AG20443 (cell line): Measurements from ENCODE around the gene JAKMIP1.
"Not testable (repeated sequence)": the region's sequence is repeated elsewhere in the genome, so short reads cannot be mapped to it uniquely, and the experiment has no call there.

Experiments
- DNase-seq: peaks from one replicate; pipeline ENCODE4 v3.0.0; 2012; ENCODE audit warnings: low spot score, mixed read lengths

JAKMIP1 gene

DNA sequence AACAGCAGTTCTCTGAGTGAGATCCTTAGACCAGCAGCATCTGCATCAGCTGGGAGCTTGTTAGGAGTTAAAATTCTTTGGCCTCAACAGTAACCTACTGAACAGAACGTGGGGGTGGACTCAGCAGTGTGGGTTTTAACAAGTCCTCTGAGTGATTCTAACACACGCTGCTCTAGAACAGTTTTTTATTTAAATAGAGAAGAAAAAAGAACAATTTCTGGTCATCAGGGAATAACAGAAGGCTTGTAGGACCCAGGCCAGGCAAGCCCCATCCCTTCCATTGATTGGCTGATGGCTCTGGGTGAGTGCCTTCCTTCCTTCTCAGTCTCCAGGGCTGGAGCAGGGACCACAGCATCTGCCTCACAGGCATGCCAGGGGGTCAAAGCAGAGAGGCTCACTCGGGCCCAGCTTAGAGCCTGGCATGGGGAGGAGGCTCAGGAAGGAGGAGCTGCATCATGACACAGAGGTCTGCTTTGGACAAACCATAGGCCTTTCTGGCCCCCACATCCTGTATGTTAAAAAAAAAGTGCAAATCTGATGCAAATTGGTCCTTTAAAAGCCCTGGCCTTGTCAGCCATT lies 56.7 kb downstream of the JAKMIP1 start:
- DNase-seq, result no peak

GRCh38 chr4:6142935-6143602 lies 57.3 kb downstream of the JAKMIP1 start:
- DNase-seq, result no peak

DNA sequence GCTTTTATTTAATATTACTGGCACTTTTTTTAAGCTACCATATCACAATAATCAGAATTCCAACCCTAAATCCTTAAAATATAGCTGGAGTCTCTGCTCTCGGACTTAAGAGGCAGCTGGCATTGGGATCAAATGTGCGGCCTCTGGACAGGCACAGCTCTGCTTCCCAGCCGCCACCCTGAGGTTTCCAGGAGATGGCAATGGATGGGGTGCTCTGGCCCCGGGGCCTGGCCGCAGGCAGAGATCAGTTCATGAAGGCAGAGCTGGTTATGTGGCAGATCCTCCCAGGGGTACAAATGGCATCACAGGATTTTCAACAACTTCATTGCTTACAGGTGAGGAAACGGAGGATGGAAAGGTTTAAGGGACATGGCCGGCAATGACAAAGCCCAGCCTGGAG lies 57.8 kb downstream of the JAKMIP1 start:
- no peak for DNase-seq

- no peak for DNase-seq
Measured at GRCh38 chr4:6141554-6141953, 58.8 kb downstream of the JAKMIP1 start.

DNA sequence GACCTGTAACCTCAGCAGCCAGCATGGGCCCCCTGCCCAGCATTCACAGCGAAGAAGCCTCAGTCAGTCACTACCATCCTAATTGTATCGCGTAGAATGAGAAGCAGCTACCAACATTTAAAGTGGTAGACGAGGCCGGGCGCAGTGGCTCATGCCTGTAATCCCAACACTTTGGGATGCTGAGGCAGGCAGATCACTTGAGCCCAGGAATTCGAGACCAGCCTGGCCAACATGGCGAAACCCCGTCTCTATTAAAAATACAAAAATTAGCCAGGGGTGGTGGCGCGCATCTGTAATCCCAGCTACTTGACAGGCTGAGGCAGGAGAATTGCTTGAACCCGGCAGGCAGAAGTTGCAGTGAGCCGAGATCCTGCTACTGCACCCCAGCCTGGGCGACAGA lies 59.3 kb downstream of the JAKMIP1 start:
- not testable (repeated sequence) for DNase-seq

DNA sequence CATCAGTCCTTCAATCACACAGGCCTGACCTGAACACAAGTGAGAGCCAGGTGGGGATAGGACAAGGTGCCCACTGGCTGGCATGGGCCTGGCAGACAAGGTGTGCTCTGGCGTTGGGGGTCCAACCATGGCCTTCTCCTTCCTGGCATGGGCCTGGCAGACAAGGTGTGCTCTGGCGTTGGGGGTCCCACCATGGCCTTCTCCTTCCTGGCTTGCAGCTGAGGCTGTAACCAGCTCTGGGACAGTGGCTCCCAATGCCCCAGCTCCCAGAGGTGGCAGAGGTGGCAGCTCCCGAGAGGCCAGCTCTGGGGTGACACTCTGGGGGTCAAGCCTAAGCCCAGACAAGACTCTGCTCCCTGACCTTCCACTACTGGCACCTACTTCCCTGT lies 62.6 kb downstream of the JAKMIP1 start:
- DNase-seq, result no peak

DNA sequence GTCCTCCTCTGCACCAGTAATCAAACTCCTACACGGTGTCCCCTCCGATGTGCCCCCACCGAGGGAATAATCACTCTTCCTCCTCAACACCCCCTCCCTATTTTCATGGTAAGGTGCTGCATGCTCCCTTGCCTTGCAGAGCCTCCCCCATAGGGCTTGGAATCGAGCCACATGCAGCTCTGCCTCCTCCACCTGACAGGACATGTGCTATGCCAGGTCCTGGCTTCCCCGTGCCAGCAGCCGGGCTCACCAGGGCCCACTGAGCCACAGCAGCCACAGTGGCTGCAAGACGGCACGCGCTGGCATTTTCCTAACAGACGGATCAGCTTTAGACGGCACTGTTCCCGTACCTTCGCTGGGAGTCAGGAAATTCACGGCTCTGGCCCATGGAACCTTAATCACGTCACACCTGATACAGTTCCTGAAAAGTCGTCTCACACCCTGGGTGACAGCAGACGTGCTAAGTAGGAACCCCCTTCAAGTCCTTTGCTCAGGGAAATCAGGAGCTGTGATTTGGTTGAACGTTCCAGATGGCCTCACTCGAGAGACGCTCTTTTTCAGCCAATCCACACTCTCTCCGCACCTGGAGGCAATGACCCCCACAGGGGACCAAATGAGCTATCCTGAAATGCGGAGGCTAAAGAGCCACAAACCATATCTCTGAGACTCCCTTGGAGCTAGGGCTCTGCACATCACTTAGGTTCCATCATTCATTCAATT lies 63.2 kb downstream of the JAKMIP1 start:
- no peak for DNase-seq

- no peak for DNase-seq
Measured at GRCh38 chr4:6134612-6135220, 65.6 kb downstream of the JAKMIP1 start.

DNA sequence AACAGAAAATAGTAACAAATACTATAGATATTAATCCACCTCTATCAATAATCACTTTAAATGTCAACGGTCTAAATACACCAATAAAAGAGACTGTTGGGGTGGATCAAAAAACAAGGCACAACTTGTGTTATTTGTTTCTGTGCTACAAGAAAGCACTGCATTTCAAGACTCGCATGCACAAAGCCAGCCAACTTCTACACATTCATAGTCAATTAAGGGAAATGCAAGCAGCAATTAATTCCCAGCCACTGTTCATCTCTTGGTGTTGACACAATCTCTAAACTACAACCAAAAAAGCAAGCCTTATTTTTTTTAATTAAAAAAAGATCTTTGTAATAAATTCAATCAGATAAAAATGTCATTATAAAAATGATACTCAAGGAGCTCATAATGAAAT lies 67.6 kb downstream of the JAKMIP1 start:
- no peak for DNase-seq

GRCh38 chr4:6128221-6128850 lies 72.0 kb downstream of the JAKMIP1 start:
- DNase-seq, result no peak

DNA sequence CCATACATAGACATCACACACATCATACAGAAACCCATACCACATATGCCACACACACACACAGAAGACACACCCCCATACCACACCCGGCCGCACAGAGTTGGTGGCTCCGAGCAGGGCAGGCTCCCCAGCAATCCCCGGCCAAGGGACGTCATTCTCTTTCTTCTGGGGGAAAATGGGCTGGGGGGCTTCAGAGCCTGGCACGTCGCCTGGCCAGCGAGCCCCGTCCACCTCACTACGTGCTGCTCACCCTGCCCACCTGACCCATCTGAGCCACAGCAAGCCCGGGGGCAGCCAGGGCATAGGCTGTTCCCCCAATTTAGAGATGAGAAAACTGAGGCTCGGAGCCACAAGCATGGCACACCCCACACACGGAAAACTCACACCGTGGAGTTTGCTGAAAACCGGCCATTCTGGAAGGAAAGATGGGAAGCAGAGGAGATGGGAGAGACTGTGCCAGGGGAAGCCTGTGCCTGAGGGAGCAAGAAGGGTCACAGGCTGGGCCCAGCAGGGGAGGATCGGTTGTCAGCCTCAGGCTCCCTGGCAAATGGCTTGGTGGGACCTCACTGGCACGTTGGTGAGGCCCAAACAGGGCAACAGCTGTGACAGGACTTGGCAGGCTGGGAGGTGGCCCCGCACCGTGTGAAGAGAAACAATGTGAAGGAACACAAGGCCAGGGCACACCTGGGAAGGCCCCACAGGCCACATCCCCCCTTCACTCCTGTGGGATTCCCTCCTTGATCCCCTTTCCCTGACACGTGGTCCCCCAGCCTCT lies 73.2 kb downstream of the JAKMIP1 start:
- DNase-seq, result no peak

- DNase-seq, result no peak
Measured at GRCh38 chr4:6125103-6125651, 75.2 kb downstream of the JAKMIP1 start.

GRCh38 chr4:6124386-6125102 lies 75.8 kb downstream of the JAKMIP1 start:
- no peak for DNase-seq

DNA sequence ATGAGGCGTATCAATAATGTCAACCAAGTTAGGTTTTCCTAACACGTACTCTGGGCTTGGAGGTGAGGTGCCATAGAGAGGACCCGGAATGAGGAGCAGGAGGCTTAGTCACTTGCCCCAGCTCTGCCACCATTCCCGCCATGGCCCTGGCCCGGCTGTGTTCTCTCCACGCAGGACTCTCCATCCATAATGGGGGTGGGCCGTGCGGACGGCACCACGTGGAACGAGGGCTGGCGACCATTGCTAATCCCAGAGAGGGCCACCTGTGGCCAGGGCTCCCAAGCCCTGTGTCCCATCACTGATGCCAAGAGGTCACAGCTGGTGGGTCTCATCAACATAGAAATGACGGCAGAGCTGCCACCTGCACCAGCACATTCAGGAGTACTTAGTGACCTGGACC lies 76.4 kb downstream of the JAKMIP1 start:
- DNase-seq, result no peak

DNA sequence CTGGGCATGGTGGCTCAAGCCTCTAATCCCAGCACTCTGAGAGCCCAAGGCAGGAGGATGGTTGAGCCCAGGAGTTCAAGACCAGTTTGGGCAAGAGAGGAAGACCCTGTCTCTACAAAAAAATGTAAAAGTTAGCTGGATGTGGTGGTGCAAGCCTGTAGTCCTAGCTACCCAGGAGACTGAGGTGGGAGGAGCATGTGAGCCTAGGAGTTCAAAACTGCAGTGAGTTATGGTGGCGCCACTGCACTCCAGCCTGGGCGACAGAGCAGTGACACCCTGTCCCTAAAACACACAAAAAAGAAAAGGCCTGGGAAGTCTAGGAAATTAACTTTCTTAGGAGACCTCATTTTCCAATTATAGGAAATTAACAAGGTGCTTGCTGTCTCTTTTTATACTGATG lies 76.8 kb downstream of the JAKMIP1 start:
- no peak for DNase-seq

GRCh38 chr4:6123116-6123515 lies 77.2 kb downstream of the JAKMIP1 start:
- DNase-seq, result no peak

DNA sequence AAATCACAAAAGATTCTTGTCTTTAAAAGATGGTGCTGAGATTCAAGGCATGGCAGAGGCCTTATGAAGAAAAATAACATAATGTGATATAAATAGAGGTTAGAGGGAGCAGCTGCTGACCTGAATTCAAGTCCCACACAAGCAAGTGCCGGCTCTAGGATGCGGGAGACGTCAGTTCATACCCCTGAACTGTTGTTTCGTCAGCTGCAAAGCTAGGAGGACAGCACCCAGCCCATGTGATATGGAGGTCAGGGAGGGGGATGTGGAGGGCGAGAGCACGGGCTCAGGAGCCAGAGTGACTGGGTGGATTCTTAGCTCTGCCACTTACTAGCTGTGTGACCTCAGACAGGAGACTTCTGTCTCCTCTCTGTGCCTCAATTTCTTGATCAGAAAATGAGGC lies 77.9 kb downstream of the JAKMIP1 start:
- DNase-seq, result no peak

- no peak for DNase-seq
Measured at GRCh38 chr4:6121941-6122340, 78.4 kb downstream of the JAKMIP1 start.

GRCh38 chr4:6121276-6121850 lies 79.0 kb downstream of the JAKMIP1 start:
- no peak for DNase-seq

GRCh38 chr4:6120361-6120760 lies 80.0 kb downstream of the JAKMIP1 start:
- no peak for DNase-seq
